ENCODE data around the gene TWF2.

Gene TWF2

DNA sequence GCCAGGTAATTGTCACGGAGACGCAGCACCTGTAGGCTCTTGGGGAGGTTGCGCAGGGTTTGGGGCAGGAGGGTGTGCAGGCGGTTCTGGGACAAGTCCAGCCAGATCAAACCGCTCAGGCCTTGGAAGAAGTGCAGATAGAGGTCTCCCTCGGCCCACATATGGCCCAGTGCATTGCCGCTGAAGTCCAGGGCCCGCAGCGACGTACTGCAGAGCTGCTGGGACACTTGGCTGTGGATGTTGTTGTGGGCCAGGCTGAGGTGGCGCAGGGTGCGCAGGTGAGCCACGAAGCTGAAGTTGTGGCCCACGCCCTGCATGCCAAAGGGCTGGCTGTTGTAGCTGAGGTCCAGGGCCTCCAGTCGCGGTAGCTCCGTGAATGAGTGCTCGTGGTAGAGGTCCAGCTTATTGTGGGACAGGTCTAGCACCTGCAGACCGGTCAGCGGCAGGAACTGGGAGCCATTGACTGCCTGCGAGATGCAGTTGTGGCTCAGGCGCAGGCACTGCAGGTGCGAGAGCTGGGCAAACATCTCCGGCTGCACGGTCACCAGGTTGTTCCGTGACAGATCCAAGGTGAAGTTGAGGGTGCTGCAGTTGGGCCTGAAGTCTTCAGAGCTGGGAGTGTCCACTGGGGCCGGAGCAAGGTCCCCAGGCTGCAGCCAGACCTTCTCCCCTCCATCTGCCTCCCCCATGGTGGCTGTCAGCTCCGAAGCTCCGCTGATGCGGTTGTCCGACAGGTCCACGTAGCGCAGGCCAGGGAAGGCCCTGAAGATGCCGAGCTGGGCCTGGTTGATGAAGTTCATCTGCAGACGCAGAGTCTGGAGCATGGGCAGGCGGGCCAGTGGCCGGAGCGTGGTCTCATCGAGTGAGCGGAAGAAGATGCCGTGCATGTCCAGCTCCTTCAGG is 16.4 kb downstream of the TWF2 start:
- DNase-seq (ENCODE audit: low read depth in 1 of 2, low spot score in 1 of 2), result no peak
- TF ChIP-seq, protein P1, sequence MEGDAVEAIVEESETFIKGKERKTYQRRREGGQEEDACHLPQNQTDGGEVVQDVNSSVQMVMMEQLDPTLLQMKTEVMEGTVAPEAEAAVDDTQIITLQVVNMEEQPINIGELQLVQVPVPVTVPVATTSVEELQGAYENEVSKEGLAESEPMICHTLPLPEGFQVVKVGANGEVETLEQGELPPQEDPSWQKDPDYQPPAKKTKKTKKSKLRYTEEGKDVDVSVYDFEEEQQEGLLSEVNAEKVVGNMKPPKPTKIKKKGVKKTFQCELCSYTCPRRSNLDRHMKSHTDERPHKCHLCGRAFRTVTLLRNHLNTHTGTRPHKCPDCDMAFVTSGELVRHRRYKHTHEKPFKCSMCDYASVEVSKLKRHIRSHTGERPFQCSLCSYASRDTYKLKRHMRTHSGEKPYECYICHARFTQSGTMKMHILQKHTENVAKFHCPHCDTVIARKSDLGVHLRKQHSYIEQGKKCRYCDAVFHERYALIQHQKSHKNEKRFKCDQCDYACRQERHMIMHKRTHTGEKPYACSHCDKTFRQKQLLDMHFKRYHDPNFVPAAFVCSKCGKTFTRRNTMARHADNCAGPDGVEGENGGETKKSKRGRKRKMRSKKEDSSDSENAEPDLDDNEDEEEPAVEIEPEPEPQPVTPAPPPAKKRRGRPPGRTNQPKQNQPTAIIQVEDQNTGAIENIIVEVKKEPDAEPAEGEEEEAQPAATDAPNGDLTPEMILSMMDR (IDR thresholded peaks at IDR 0.05; ENCODE audit: insufficient read depth, low read length), result no peak
- TF ChIP-seq SPI1 (IDR thresholded peaks at IDR 0.05; ENCODE audit: borderline replicate concordance, low read depth) (no peak), GABPA (IDR thresholded peaks at IDR 0.05; ENCODE audit: low read depth) (no peak), POLR2AphosphoS5 (IDR thresholded peaks at IDR 0.05; ENCODE audit: low read depth) (no peak)
- TF ChIP-seq, protein P2, sequence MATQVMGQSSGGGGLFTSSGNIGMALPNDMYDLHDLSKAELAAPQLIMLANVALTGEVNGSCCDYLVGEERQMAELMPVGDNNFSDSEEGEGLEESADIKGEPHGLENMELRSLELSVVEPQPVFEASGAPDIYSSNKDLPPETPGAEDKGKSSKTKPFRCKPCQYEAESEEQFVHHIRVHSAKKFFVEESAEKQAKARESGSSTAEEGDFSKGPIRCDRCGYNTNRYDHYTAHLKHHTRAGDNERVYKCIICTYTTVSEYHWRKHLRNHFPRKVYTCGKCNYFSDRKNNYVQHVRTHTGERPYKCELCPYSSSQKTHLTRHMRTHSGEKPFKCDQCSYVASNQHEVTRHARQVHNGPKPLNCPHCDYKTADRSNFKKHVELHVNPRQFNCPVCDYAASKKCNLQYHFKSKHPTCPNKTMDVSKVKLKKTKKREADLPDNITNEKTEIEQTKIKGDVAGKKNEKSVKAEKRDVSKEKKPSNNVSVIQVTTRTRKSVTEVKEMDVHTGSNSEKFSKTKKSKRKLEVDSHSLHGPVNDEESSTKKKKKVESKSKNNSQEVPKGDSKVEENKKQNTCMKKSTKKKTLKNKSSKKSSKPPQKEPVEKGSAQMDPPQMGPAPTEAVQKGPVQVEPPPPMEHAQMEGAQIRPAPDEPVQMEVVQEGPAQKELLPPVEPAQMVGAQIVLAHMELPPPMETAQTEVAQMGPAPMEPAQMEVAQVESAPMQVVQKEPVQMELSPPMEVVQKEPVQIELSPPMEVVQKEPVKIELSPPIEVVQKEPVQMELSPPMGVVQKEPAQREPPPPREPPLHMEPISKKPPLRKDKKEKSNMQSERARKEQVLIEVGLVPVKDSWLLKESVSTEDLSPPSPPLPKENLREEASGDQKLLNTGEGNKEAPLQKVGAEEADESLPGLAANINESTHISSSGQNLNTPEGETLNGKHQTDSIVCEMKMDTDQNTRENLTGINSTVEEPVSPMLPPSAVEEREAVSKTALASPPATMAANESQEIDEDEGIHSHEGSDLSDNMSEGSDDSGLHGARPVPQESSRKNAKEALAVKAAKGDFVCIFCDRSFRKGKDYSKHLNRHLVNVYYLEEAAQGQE (IDR thresholded peaks at IDR 0.05; ENCODE audit: insufficient replicate concordance, low read depth), result no peak
- Histone ChIP-seq H3K27ac (replicated peaks) (no peak overlapping the region), H3K27me3 (ENCODE audit: insufficient read depth, poor library complexity, severe bottlenecking) (no peaks in the 10 kb centered on the region), H3K4me3 (replicated peaks; ENCODE audit: insufficient read depth, low read length) (no peak overlapping the region)

DNA sequence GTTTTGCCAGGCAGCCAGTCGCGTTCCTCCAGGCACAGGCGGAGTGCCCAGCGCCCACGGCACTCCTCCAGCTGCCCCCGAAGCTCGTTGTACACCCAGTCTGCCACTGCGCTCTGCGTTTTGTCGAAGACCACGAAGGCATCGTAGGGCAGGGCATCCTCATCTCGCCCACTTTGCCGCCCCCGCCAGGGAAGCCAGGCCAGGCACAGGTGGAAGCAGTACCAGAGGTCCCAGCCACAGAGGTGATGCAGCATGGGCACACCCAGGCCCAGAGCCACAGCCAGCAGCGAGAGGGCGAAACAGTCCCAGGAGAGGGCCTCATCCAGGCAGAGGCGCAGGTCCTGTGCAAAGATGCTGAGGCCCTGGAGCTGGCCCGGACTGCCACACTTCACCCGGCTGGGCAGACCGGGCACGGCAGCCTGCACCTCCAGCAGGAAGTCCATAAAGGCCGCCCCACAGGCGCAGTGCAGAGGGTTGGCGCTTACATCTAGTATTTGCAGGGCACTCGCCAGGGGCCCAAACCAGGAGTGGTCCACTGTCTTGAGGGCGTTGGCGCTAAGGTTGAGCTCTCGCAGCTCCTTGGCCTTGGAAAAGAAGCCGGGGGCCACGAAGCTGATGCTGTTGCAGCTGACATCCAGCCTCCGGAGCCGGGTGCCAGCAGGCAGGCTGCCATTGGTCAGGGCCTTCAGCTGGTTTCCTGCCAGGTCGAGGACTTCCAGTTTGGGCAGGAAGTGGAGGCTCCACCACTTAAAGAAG is 17.2 kb downstream of the TWF2 start:
- no peak overlapping the region for H3K27ac ChIP-seq (replicated peaks)

DNA sequence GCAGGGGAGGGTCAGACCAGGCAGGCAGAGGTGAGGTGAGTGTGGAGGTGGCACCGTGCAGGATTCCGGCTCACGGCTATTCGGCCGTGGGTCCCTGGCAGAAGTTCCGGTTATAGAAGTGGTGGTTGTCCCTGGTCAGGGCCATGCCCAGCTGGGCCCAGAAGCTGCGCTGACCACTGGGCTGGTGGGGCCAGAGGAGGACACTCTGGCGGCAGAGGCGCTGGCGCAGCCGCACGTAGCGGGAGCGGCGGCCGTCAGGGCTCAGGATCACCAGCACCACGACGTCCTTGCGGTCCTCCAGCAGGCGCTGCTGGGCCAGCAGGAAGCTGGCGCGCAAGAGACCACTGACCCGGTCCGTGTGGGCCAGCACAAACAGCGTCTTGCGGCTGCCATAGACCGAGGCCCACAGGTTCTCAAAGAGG is 17.8 kb downstream of the TWF2 start:
- Histone ChIP-seq H3K27me3 (ENCODE audit: insufficient read depth, poor library complexity, severe bottlenecking) (no peaks in the 10 kb centered on the region), H3K4me3 (replicated peaks; ENCODE audit: insufficient read depth, low read length) (no peak overlapping the region), H3K27ac (replicated peaks) (no peak overlapping the region; the same call in 1 of the 2 replicates)
- TF ChIP-seq, protein P1 (IDR thresholded peaks at IDR 0.05; ENCODE audit: insufficient read depth, low read length), result no peak
- TF ChIP-seq, protein P2 (IDR thresholded peaks at IDR 0.05; ENCODE audit: insufficient replicate concordance, low read depth), result no peak
- no peak for TF ChIP-seq POLR2AphosphoS5 (IDR thresholded peaks at IDR 0.05; ENCODE audit: low read depth)
- no peak for TF ChIP-seq SPI1 (IDR thresholded peaks at IDR 0.05; ENCODE audit: borderline replicate concordance, low read depth)
- no peak for TF ChIP-seq GABPA (IDR thresholded peaks at IDR 0.05; ENCODE audit: low read depth)
- no peak for DNase-seq (ENCODE audit: low read depth in 1 of 2, low spot score in 1 of 2)

More for the DNA sequence above, 17.2 kb downstream of the TWF2 start:
- H3K4me3 ChIP-seq (replicated peaks; ENCODE audit: insufficient read depth, low read length), result no peak overlapping the region
- DNase-seq (ENCODE audit: low read depth in 1 of 2, low spot score in 1 of 2), result no peak
- TF ChIP-seq, protein P2 (IDR thresholded peaks at IDR 0.05; ENCODE audit: insufficient replicate concordance, low read depth), result no peak
- TF ChIP-seq SPI1 (IDR thresholded peaks at IDR 0.05; ENCODE audit: borderline replicate concordance, low read depth) (no peak), POLR2AphosphoS5 (IDR thresholded peaks at IDR 0.05; ENCODE audit: low read depth) (no peak)
- H3K27me3 ChIP-seq (ENCODE audit: insufficient read depth, poor library complexity, severe bottlenecking), result no peaks in the 10 kb centered on the region
